HepG2 (cell line): ENCODE results near the gene FSCN2. TPM values are rescaled to one million over a fixed set of nuclear protein-coding genes. Genes with fewer than 3 reads are reported as not detected.

ENCODE experiments used
- ATAC-seq: fragments of 200-7000 bp; cut with Tn5 transposase; 3 replicates; pipeline ENCODE4 v1.9.1; 2020; ENCODE audit warnings: mild to moderate bottlenecking, moderate library complexity
- BruUV-seq: library from RNA; stranded (reverse); fragments of 400-500 nt; replicated peaks from 2 replicates; lab custom pipeline; 2021; lab: Mats Ljungman, UMichigan
- CTCF ChIA-PET: fragments of 300-600 bp; formaldehyde crosslinking; extraction: SDS; loops from one replicate; lab custom pipeline; 2021; ENCODE audit warnings: low total read pairs, inconsistent platforms, low intra/inter-chr PET ratio; lab: Yijun Ruan, JAX
- POLR2A ChIA-PET: fragments of 350-600 bp; sonication (Branson Sonifier 250); formaldehyde crosslinking; loops from one replicate; lab custom pipeline; 2020; ENCODE audit warnings: antibody characterized with exemption, inconsistent platforms; lab: Yijun Ruan, JAX
- DNase-seq: peaks from one replicate; pipeline ENCODE4 v3.0.0-alpha.2; 2015; ENCODE audit warnings: low spot score
- FAIRE-seq: peaks from 3 replicates; lab custom pipeline; 2011; peaks lifted over from hg19 to GRCh38; lab: Jason Lieb, UNC
- H2AFZ ChIP-seq: one replicate; pipeline ENCODE4 v1.6.1; 2011; ENCODE audit warnings: low read length, inconsistent platforms
- H3K27ac ChIP-seq: fragments of 300-600 bp; 3 replicates; pipeline ENCODE4 v1.8.0; 2011; ENCODE audit warnings: mixed run types, mild to moderate bottlenecking, mixed read lengths, low read length, inconsistent platforms; ENCODE audit not compliant: insufficient read depth; ENCODE audit errors: extremely low read length
- H3K27me3 ChIP-seq, 2 experiments: fragments of 200-600 bp in 1 of 2; 2 replicates in 1 of 2; 3 replicates in 1 of 2; pipeline versions ENCODE4 v1.6.0 to v1.8.0; 2011; ENCODE audit warnings: low read length in 2 of 2, mild to moderate bottlenecking in 2 of 2, moderate library complexity in 2 of 2, inconsistent platforms in 1 of 2; ENCODE audit not compliant: insufficient read depth in 2 of 2, control insufficient read depth in 1 of 2
- H3K36me3 ChIP-seq, 2 experiments: fragments of 200-600 bp in 1 of 2; replicated peaks in 1 of 2; 2 replicates in 1 of 2; 3 replicates in 1 of 2; pipeline versions ENCODE4 v1.5.1 to v1.8.0; 2011; ENCODE audit warnings: low read length in 2 of 2, inconsistent platforms in 1 of 2; ENCODE audit not compliant: insufficient read depth in 2 of 2, control insufficient read depth in 1 of 2
- H3K4me1 ChIP-seq: 2 replicates; pipeline ENCODE4 v1.5.1; 2012; ENCODE audit warnings: low read length, inconsistent platforms; ENCODE audit not compliant: insufficient read depth
- H3K4me2 ChIP-seq: 2 replicates; pipeline ENCODE4 v1.6.0; 2011; ENCODE audit warnings: low read depth, low read length, inconsistent platforms
- H3K4me3 ChIP-seq, 3 experiments: fragments of 200-600 bp in 1 of 3; sonication (generic), shearing (Covaris generic) in 1 of 3; replicated peaks in 1 of 3; 2 replicates each; pipeline ENCODE4 v1.5.1; 2011 to 2016; ENCODE audit warnings: low read length in 3 of 3, inconsistent platforms in 2 of 3, low read depth in 2 of 3, mild to moderate bottlenecking in 2 of 3, control low read depth in 1 of 3, mixed read lengths in 1 of 3; ENCODE audit not compliant: insufficient read depth in 1 of 3
- H3K79me2 ChIP-seq: one replicate; pipeline ENCODE4 v1.6.1; 2011; ENCODE audit warnings: low read length, inconsistent platforms; ENCODE audit not compliant: insufficient read depth
- H3K9ac ChIP-seq: 2 replicates; pipeline ENCODE4 v1.6.0; 2011; ENCODE audit warnings: mild to moderate bottlenecking, low read depth, low read length, inconsistent platforms; ENCODE audit not compliant: insufficient read depth
- H3K9me3 ChIP-seq: 2 replicates; pipeline ENCODE4 v1.5.1; 2012; ENCODE audit warnings: mild to moderate bottlenecking, low read length
- H4K20me1 ChIP-seq: 2 replicates; pipeline ENCODE4 v1.6.0; 2011; ENCODE audit warnings: inconsistent platforms, mild to moderate bottlenecking, low read length, moderate library complexity; ENCODE audit not compliant: insufficient read depth
- ARNTL ChIP-seq: sonication (generic); formaldehyde crosslinking; IDR thresholded peaks from 2 replicates; pipeline ENCODE4 v1.4.0; 2020; ENCODE audit warnings: mild to moderate bottlenecking, missing genetic modification reagents
- KDM4B ChIP-seq: sonication (generic); formaldehyde crosslinking; IDR thresholded peaks from 2 replicates; pipeline ENCODE4 v1.4.0; 2020; ENCODE audit warnings: missing genetic modification reagents
- KDM5B ChIP-seq: sonication (generic); formaldehyde crosslinking; IDR thresholded peaks from 2 replicates; pipeline ENCODE4 v1.4.0; 2020; ENCODE audit warnings: missing genetic modification reagents, mild to moderate bottlenecking, borderline replicate concordance
- MBD4 ChIP-seq: IDR thresholded peaks from 2 replicates; pipeline ENCODE4 v1.6.1; 2012; ENCODE audit warnings: low read length, inconsistent platforms, borderline replicate concordance
- NFKB2 ChIP-seq: sonication (generic); formaldehyde crosslinking; IDR thresholded peaks from 2 replicates; pipeline ENCODE4 v1.4.0; 2020; ENCODE audit warnings: missing genetic modification reagents, borderline replicate concordance
- ZFP90 ChIP-seq: sonication (generic); formaldehyde crosslinking; IDR thresholded peaks from 2 replicates; pipeline ENCODE4 v1.8.0; 2022; ENCODE audit warnings: missing genetic modification reagents, mild to moderate bottlenecking, inconsistent platforms, borderline replicate concordance
- ZNF335 ChIP-seq: sonication (generic); formaldehyde crosslinking; IDR thresholded peaks from 2 replicates; pipeline ENCODE4 v1.4.0; 2020; ENCODE audit warnings: missing genetic modification reagents
- ZNF781 ChIP-seq: sonication (generic); formaldehyde crosslinking; IDR thresholded peaks from 2 replicates; pipeline ENCODE4 v1.5.1; 2020; ENCODE audit warnings: borderline replicate concordance, mild to moderate bottlenecking, missing genetic modification reagents; ENCODE audit errors: not compliant biosample characterization
- ZNF816 ChIP-seq: sonication (generic); formaldehyde crosslinking; IDR thresholded peaks from 2 replicates; pipeline ENCODE4 v1.8.0; 2022; ENCODE audit warnings: missing genetic modification reagents, mild to moderate bottlenecking, borderline replicate concordance
- ZNF839 ChIP-seq: sonication (generic); formaldehyde crosslinking; IDR thresholded peaks from 2 replicates; pipeline ENCODE4 v1.4.0; 2020; ENCODE audit warnings: missing genetic modification reagents, mild to moderate bottlenecking, borderline replicate concordance
- WGBS: methylation state at CpG from one replicate; pipeline ENCODE4 v1.1.6; 2017; ENCODE audit warnings: low lambda C conversion rate; 5-methylcytosine and 5-hydroxymethylcytosine counted together
- in situ Hi-C: cut with HindIII; loops from 2 replicates; pipeline ENCODE4 v1.10.0; 2017; ENCODE audit warnings: low pct_unique_long_range_greater_than_20kb; ENCODE audit not compliant: extremely low pct_ligation_motif_present
- intact Hi-C: fragments of 100-400 bp; cut with micrococcal nuclease; formaldehyde crosslinking; loops from one replicate; pipeline ENCODE4 v1.10.0; 2022; ENCODE audit not compliant: unreplicated experiment
- polyA plus RNA-seq, 8 experiments: library from polyadenylated mRNA; depleted of rRNA in 3 of 8; stranded (reverse) in 7 of 8; unstranded in 1 of 8; fragments of >200 nt; fragmentation: Illumina TruSeq in 4 of 8; extraction: Trizol in 4 of 8; gene quantifications; 2 replicates each; pipeline versions ENCODE4 v1.2.1 to v1.2.3, GENCODE V29; 2011 to 2016; ENCODE audit warnings: low read depth in 4 of 8, missing spikeins in 1 of 8, mixed read lengths in 1 of 8; ENCODE audit not compliant: insufficient read depth in 1 of 8
- total RNA-seq, 5 experiments: library from RNA; depleted of rRNA; stranded (reverse); fragments of >200 nt; fragmentation: Illumina TruSeq; extraction: Trizol; gene quantifications; 2 replicates each; pipeline ENCODE4 v1.2.3, GENCODE V29; 2016; ENCODE audit warnings: low read depth in 1 of 5
- TF ChIP-seq, protein P1 (sequence below): sonication (generic); formaldehyde crosslinking; IDR thresholded peaks from 2 replicates; pipeline ENCODE4 v1.5.0; 2020; ENCODE audit warnings: mild to moderate bottlenecking, missing genetic modification reagents
- TF ChIP-seq, protein P2 (sequence below): IDR thresholded peaks from 2 replicates; pipeline ENCODE4 v1.6.1; 2016
- TF ChIP-seq, protein P3 (sequence below): sonication (generic); formaldehyde crosslinking; IDR thresholded peaks from 2 replicates; pipeline ENCODE4 v1.4.0; 2020; ENCODE audit warnings: missing genetic modification reagents, borderline replicate concordance

The FSCN2 gene
- total and polyA plus RNA-seq, 2 of the 13 experiments (the other 11 are each of a cell fraction or from before 2014, with no cell fraction given): 0.09 TPM; not detected in 1

DNA sequence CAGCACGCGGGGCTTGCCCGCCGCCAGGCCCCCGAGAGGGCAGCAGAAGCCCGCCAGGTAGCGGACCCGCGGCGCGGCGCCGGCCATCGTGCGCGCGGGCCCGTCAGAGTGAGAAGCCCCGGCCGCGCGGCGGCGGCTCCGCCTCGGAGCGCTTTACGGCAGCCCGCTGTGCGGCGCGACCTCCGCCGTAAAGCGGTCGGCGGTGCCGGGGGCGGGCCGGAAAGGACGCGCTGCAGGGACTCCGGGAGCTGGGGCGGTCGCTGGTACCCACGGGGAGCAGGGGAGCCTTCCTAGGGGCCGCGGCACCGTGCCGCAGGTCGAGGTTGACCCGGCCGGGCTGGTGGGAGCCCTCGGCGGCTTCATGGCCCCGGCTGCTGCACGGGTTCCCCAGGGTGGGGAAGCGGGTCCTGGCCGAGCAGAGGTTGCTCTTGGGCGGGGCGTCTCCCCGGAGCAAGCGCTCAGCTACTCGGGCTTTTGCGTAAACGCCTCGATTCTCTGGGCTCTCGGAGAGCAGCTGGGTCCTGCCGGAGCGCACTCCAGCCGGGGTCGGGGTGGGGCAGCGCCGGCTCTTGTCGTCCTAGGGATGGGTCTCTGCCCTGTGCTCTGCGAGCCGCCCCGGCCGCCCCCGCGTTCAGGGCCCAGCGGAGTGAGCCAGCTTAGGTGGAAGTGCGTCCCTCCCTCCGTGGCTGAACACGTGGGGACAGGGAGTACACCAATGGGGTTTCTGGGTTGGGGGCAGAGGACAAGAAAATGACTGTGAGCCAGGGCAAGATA, 24.3 kb downstream of the FSCN2 start, which contains the start of gene FAAP100 (continued):
- TF ChIP-seq, protein P1, sequence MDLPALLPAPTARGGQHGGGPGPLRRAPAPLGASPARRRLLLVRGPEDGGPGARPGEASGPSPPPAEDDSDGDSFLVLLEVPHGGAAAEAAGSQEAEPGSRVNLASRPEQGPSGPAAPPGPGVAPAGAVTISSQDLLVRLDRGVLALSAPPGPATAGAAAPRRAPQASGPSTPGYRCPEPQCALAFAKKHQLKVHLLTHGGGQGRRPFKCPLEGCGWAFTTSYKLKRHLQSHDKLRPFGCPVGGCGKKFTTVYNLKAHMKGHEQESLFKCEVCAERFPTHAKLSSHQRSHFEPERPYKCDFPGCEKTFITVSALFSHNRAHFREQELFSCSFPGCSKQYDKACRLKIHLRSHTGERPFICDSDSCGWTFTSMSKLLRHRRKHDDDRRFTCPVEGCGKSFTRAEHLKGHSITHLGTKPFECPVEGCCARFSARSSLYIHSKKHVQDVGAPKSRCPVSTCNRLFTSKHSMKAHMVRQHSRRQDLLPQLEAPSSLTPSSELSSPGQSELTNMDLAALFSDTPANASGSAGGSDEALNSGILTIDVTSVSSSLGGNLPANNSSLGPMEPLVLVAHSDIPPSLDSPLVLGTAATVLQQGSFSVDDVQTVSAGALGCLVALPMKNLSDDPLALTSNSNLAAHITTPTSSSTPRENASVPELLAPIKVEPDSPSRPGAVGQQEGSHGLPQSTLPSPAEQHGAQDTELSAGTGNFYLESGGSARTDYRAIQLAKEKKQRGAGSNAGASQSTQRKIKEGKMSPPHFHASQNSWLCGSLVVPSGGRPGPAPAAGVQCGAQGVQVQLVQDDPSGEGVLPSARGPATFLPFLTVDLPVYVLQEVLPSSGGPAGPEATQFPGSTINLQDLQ (CRISPR knock-in tag): no peak

DNA sequence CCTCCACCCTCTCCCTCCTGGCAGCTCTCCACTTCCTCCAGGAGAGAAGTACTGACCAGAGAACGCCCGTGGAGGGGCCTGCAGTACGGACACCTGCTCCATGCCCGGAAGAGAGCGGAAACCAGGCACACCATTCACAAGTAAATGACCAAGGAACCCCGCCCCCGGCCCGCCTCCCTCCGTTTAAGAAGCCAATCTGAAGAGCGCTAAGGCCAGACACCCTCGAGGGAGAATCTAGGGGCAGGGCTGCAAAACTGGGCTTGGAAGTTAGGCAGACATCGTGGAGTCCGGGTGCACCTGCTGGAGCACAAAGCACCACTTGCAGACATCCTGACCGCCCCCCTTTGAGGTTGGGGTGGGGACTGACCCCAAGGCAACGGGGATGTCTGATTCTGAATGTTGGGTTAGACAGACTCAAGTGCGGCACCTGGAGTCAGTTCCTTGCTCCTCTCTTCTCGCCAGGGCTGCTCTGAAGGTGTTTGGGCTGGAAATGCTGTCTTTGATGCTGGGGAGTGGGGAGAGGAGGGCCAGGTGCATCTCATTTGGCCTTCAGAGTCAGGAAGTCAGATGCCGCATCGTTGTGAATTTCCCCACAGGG, 24.9 kb downstream of the FSCN2 start:
- Histone ChIP-seq H3K36me3 (peaks cover 11 to 28% of the 10 kb centered on the region in 2 experiments; a peak in 4 of 5 replicates), H4K20me1 (peaks cover 4% of the 10 kb centered on the region; the same call in 1 of the 2 replicates), H3K9me3 (no peaks in the 10 kb centered on the region), H3K79me2 (peaks cover 10% of the 10 kb centered on the region), H2AFZ (no peak overlapping the region), H3K27ac (peak overlapping the region; percentile 67), H3K4me1 (peaks cover 50% of the 10 kb centered on the region), H3K4me2 (peak overlapping the region; percentile 98), H3K4me3 (peak overlapping the region; percentile 95 to 97 (median 96)), H3K9ac (peak overlapping the region; percentile 79), H3K27me3 (no peaks in the 10 kb centered on the region; a peak in 1 of 5 replicates)
- ChIA-PET CTCF (no interaction called here), POLR2A (interaction anchor here (0.8 to 2.5 kb wide), 16 partner anchors 9 to 156 kb away, joined by 3 to 27 read pairs (median 4); partner anchors contain the start of genes ACTG1, ARL16 and HGS)
- FAIRE-seq: peak; percentile 44
- 2% methylated on average over 13 of the region's 19 CpGs for whole genome bisulfite sequencing
- peak; percentile 70 for DNase-seq
- in situ Hi-C loops (no loop called here), intact Hi-C loops (loop anchor here (2.0 kb wide), 1 partner anchor 24 kb away; no protein-coding TSS in a partner anchor)
- ATAC-seq: peak; percentile 50
- no TSS peak for BruUV-seq
- no peak for TF ChIP-seq ZNF816 (CRISPR knock-in tag)
- TF ChIP-seq ZNF781 (CRISPR knock-in tag): peak; percentile 19
- TF ChIP-seq ARNTL (CRISPR knock-in tag): no peak
- TF ChIP-seq KDM5B (CRISPR knock-in tag): no peak
- no peak for TF ChIP-seq ZFP90 (CRISPR knock-in tag)
- TF ChIP-seq, protein P2, sequence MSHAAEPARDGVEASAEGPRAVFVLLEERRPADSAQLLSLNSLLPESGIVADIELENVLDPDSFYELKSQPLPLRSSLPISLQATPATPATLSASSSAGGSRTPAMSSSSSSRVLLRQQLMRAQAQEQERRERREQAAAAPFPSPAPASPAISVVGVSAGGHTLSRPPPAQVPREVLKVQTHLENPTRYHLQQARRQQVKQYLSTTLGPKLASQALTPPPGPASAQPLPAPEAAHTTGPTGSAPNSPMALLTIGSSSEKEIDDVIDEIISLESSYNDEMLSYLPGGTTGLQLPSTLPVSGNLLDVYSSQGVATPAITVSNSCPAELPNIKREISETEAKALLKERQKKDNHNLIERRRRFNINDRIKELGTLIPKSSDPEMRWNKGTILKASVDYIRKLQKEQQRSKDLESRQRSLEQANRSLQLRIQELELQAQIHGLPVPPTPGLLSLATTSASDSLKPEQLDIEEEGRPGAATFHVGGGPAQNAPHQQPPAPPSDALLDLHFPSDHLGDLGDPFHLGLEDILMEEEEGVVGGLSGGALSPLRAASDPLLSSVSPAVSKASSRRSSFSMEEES: no peak
- TF ChIP-seq NFKB2 (CRISPR knock-in tag): 0 out of 2 replicates have a peak, but pooled peaks have one; percentile 14
- TF ChIP-seq ZNF839 (CRISPR knock-in tag): no peak
- TF ChIP-seq KDM4B (CRISPR knock-in tag): peak; percentile 13; the same call in 1 of the 2 replicates
- TF ChIP-seq MBD4: no peak
- peak; percentile 59; the same call in 1 of the 2 replicates for TF ChIP-seq ZNF335 (CRISPR knock-in tag)
- TF ChIP-seq, protein P3, sequence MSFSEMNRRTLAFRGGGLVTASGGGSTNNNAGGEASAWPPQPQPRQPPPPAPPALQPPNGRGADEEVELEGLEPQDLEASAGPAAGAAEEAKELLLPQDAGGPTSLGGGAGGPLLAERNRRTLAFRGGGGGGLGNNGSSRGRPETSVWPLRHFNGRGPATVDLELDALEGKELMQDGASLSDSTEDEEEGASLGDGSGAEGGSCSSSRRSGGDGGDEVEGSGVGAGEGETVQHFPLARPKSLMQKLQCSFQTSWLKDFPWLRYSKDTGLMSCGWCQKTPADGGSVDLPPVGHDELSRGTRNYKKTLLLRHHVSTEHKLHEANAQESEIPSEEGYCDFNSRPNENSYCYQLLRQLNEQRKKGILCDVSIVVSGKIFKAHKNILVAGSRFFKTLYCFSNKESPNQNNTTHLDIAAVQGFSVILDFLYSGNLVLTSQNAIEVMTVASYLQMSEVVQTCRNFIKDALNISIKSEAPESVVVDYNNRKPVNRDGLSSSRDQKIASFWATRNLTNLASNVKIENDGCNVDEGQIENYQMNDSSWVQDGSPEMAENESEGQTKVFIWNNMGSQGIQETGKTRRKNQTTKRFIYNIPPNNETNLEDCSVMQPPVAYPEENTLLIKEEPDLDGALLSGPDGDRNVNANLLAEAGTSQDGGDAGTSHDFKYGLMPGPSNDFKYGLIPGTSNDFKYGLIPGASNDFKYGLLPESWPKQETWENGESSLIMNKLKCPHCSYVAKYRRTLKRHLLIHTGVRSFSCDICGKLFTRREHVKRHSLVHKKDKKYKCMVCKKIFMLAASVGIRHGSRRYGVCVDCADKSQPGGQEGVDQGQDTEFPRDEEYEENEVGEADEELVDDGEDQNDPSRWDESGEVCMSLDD (CRISPR knock-in tag): no peak
